A673 (cell line): ENCODE results near the gene RAB1B. TPM values are rescaled to one million over a fixed set of nuclear protein-coding genes. Genes with fewer than 3 reads are reported as not detected.

ENCODE experiments used
- BruUV-seq: library from RNA; stranded (reverse); fragments of 400-500 nt; replicated peaks from 2 replicates; lab custom pipeline; 2021; lab: Mats Ljungman, UMichigan
- CTCF ChIA-PET: fragments of 300-600 bp; sonication (Branson Sonifier 250); formaldehyde crosslinking; loops from one replicate; lab custom pipeline; 2022; ENCODE audit warnings: antibody characterized with exemption; lab: Charles Lee
- POLR2A ChIA-PET: fragments of 300-600 bp; sonication (Branson Sonifier 250); formaldehyde crosslinking; loops from one replicate; lab custom pipeline; 2022; ENCODE audit warnings: antibody characterized with exemption; ENCODE audit not compliant: low non-redundant PET; lab: Charles Lee
- DNase-seq: peaks from one replicate; pipeline ENCODE4 v3.0.0-alpha.2; 2015; ENCODE audit warnings: low spot score
- H3K27ac ChIP-seq: fragments of 200-600 bp; sonication (generic); 2 replicates; pipeline ENCODE4 v1.5.1; 2016; ENCODE audit warnings: mixed run types, low read depth, mild to moderate bottlenecking, mixed read lengths, antibody characterized with exemption, low read length; ENCODE audit not compliant: poor library complexity, severe bottlenecking
- H3K27me3 ChIP-seq: fragments of 200-600 bp; sonication (generic); replicated peaks from 2 replicates; pipeline ENCODE4 v1.6.1; 2017; ENCODE audit warnings: mixed run types, low read depth, mild to moderate bottlenecking, mixed read lengths, antibody characterized with exemption, low read length; ENCODE audit not compliant: insufficient read depth, poor library complexity
- H3K36me3 ChIP-seq: fragments of 200-600 bp; sonication (generic); 2 replicates; pipeline ENCODE4 v1.6.1; 2016; ENCODE audit warnings: mixed run types, mild to moderate bottlenecking, mixed read lengths, antibody characterized with exemption, low read length; ENCODE audit not compliant: insufficient read depth, poor library complexity, severe bottlenecking
- H3K4me1 ChIP-seq: fragments of 200-600 bp; sonication (generic); 2 replicates; pipeline ENCODE4 v1.6.1; 2017; ENCODE audit warnings: mixed run types, mild to moderate bottlenecking, mixed read lengths, antibody characterized with exemption, low read length; ENCODE audit not compliant: insufficient read depth, poor library complexity, severe bottlenecking
- H3K4me3 ChIP-seq: fragments of 200-600 bp; sonication (generic); 2 replicates; pipeline ENCODE4 v1.5.1; 2016; ENCODE audit warnings: low read depth, mixed run types, mild to moderate bottlenecking, mixed read lengths, low read length; ENCODE audit not compliant: poor library complexity, severe bottlenecking
- H3K9me3 ChIP-seq: fragments of 200-600 bp; sonication (generic); 2 replicates; pipeline ENCODE4 v1.6.1; 2016; ENCODE audit warnings: mixed run types, low read depth, mild to moderate bottlenecking, mixed read lengths, antibody characterized with exemption, low read length; ENCODE audit not compliant: poor library complexity, severe bottlenecking
- CTCF ChIP-seq: fragments of 300-800, 200-600 bp; sonication (generic); conservative IDR thresholded peaks from 2 replicates; pipeline ENCODE4 v1.5.1; 2017; ENCODE audit warnings: low read depth, mild to moderate bottlenecking, antibody characterized with exemption, low read length, moderate library complexity, mixed read lengths
- EZH2 ChIP-seq: fragments of 200-600 bp; sonication (generic); IDR thresholded peaks from 2 replicates; pipeline ENCODE4 v1.6.1; 2017; ENCODE audit warnings: borderline replicate concordance, low read depth, mild to moderate bottlenecking, mixed read lengths, antibody characterized with exemption, low read length; ENCODE audit not compliant: poor library complexity, severe bottlenecking
- intact Hi-C: fragments of 100-400 bp; cut with micrococcal nuclease; formaldehyde crosslinking; loops from one replicate; pipeline ENCODE4 v1.10.0; 2022; ENCODE audit not compliant: unreplicated experiment
- total RNA-seq: library from RNA; stranded (reverse); gene quantifications from 2 replicates; pipeline ENCODE4 v1.2.3, GENCODE V29; 2021

RAB1B gene
- total RNA-seq, 1 experiment from 2014 or later = 186 TPM

GRCh38 chr11:66321606-66322005, 53.2 kb downstream of the RAB1B start:
- Histone ChIP-seq H3K27me3 (no peaks in the 10 kb centered on the region), H3K4me1 (peaks cover 28% of the 10 kb centered on the region), H3K4me3 (no peak overlapping the region), H3K36me3 (no peaks in the 10 kb centered on the region), H3K27ac (no peak overlapping the region), H3K9me3 (no peaks in the 10 kb centered on the region)
- TF ChIP-seq EZH2 = no peak
- intact Hi-C loops = no loop called here
- BruUV-seq = no TSS peak
- ChIA-PET POLR2A (no interaction called here), CTCF (interaction anchor here (1.5 to 2.0 kb wide), 2 partner anchors 9 to 10 kb away, joined by 4 to 12 read pairs; no protein-coding TSS in a partner anchor)
- DNase-seq = no peak

DNA sequence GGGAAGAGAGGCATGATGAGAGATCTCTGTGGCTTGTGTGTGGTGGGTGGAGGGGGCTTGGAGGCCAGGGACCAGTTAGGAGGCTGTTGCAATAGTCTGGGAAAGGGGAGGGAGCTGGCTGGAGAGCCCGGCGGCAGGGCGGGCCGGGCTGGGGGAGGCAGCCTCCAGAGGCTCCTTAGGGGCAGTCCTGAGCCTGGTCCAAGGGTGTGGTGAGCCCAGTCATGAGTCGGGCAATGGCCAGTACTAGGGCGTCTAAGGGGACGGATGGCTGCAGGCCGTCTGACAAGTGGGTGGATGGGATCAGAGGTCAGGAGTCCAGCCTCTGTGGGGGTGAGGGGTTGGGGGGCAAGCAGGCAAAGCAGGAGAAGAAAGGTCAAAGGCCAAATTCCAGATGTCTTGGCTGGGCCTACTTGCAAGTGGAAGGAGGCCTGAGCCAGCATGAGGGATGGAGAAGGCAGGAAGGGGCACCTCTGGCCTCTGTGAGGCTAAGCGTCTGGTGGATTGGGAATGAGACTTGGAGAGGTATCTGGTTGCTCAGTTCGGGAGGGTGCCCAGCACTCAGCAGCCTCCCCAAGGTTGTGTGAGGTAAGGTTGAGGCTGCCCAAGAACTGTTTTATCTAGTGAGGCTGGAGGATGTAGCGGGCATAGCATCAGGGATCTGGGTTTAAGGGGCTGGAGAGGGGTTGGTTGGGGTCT, 54.4 kb downstream of the RAB1B start:
- ChIA-PET CTCF (interaction anchor here (1.5 to 2.0 kb wide), 2 partner anchors 10 to 11 kb away, joined by 4 to 12 read pairs; no protein-coding TSS in a partner anchor), POLR2A (no interaction called here)
- Histone ChIP-seq H3K4me1 (peaks cover 31% of the 10 kb centered on the region), H3K4me3 (no peak overlapping the region), H3K36me3 (no peaks in the 10 kb centered on the region), H3K9me3 (no peaks in the 10 kb centered on the region), H3K27ac (peak overlapping the region; percentile 56), H3K27me3 (no peaks in the 10 kb centered on the region)
- DNase-seq = no peak
- no peak for TF ChIP-seq EZH2
- TF ChIP-seq CTCF = no peak
- intact Hi-C loops = no loop called here
- no TSS peak for BruUV-seq

GRCh38 chr11:66323684-66324083, 55.2 kb downstream of the RAB1B start:
- intact Hi-C loops = no loop called here
- DNase-seq = no peak
- Histone ChIP-seq H3K4me1 (peaks cover 29% of the 10 kb centered on the region), H3K4me3 (no peak overlapping the region), H3K27me3 (no peaks in the 10 kb centered on the region), H3K27ac (no peak overlapping the region), H3K36me3 (no peaks in the 10 kb centered on the region), H3K9me3 (no peaks in the 10 kb centered on the region)
- BruUV-seq = no TSS peak
- ChIA-PET POLR2A (no interaction called here), CTCF (no interaction called here)
- TF ChIP-seq CTCF (no peak), EZH2 (no peak)
